Measurements from ENCODE around the gene CHMP4A. TPM values are rescaled to one million over a fixed set of nuclear protein-coding genes. Genes with fewer than 3 reads are reported as not detected.

CHMP4A gene
- total RNA-seq, 1 experiment from 2014 or later, result 31.2 TPM

- Histone ChIP-seq H3K4me1 (replicated peaks; ENCODE audit: insufficient read depth) (no peaks in the 10 kb centered on the region), H3K9me2 (ENCODE audit: insufficient read depth) (no peaks in the 10 kb centered on the region), H3K4me3 (no peak overlapping the region), H3K9me3 (ENCODE audit: insufficient read depth, low read depth) (no peaks in the 10 kb centered on the region), H3K36me3 (ENCODE audit: low read depth) (no peaks in the 10 kb centered on the region), H4K20me1 (ENCODE audit: insufficient read depth) (no peaks in the 10 kb centered on the region; the same call in 1 of the 2 replicates), H3F3A (ENCODE audit: insufficient read depth, low read depth) (no peaks in the 10 kb centered on the region; the same call in 1 of the 2 replicates), H2AFZ (no peak overlapping the region), H3K4me2 (no peak overlapping the region), H3K27me3 (ENCODE audit: insufficient read depth, low read depth) (no peaks in the 10 kb centered on the region), H3K27ac (no peak overlapping the region), H3K79me2 (ENCODE audit: low read depth) (no peaks in the 10 kb centered on the region)
- POLR2A ChIA-PET (ENCODE audit: unreplicated experiment), result no interaction called here
- DNase-seq, result no peak
- CTCF ChIA-PET, result no interaction called here
- BruUV-seq (replicated peaks), result no TSS peak
- no peak for TF ChIP-seq CTCF (conservative IDR thresholded peaks at IDR 0.05)
- TF ChIP-seq EZH2 (IDR thresholded peaks at IDR 0.05; ENCODE audit: low read depth), result no peak
- intact Hi-C loops (cut with micrococcal nuclease; ENCODE audit: unreplicated experiment), result no loop called here
These were observed 35.4 kb downstream of the CHMP4A start for GRCh38 chr14:24177891-24178290.

DNA sequence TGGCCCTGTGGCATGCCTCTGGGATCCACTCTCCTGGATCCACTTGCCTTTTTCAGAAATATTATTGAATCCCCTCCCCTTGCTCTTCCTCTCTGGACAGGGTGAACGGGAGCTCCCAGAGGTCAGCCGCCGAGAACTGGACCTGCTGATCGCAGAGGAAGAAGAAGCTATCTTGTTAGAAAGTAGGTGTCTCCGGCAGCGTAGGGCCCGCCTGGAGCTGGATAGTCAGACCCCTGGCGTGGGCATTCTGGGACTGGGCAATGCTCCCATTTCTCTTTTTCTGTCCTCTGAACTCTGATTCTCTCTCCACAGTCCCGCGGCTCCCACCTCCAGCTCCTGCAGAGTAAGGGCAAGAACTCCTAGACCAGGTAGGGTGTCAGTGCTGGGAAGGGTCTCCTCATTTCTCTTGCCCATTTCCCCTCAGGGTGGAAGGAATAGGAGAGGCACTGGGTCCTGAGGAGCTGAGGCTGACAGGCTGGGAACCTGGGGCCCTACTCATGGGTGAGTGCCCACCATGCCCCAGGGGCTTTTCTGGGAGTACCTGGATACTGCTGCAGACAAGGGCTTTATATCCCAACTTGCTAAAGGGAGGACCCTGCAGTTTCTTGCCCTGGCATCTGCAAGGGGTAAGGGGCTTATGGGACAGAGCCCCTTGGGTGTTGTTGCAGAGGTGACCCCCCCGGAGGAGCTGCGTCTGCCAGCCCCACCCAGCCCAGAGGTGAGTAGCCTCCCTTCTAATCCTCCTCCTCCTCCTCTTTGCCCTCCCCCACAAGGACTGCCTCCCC is 36.1 kb downstream of the CHMP4A start:
- ChIA-PET CTCF (no interaction called here), POLR2A (ENCODE audit: unreplicated experiment) (no interaction called here)
- H4K20me1 ChIP-seq (ENCODE audit: insufficient read depth), result no peaks in the 10 kb centered on the region; the same call in 1 of the 2 replicates
- H3K9me3 ChIP-seq (ENCODE audit: insufficient read depth, low read depth), result no peaks in the 10 kb centered on the region
- H3K9me2 ChIP-seq (ENCODE audit: insufficient read depth), result no peaks in the 10 kb centered on the region
- no peak overlapping the region for H3K4me2 ChIP-seq
- H3K4me1 ChIP-seq (replicated peaks; ENCODE audit: insufficient read depth), result no peaks in the 10 kb centered on the region
- H3K27ac ChIP-seq, result no peak overlapping the region
- H3F3A ChIP-seq (ENCODE audit: insufficient read depth, low read depth), result no peaks in the 10 kb centered on the region; the same call in 1 of the 2 replicates
- H3K27me3 ChIP-seq (ENCODE audit: insufficient read depth, low read depth), result no peaks in the 10 kb centered on the region
- no peak overlapping the region for H2AFZ ChIP-seq
- H3K4me3 ChIP-seq, result no peak overlapping the region
- no TSS peak for BruUV-seq (replicated peaks)
- no peaks in the 10 kb centered on the region for H3K36me3 ChIP-seq (ENCODE audit: low read depth)
- intact Hi-C loops (cut with micrococcal nuclease; ENCODE audit: unreplicated experiment), result no loop called here
- TF ChIP-seq CTCF (conservative IDR thresholded peaks at IDR 0.05) (no peak), EZH2 (IDR thresholded peaks at IDR 0.05; ENCODE audit: low read depth) (no peak)
- no peak for DNase-seq
- H3K79me2 ChIP-seq (ENCODE audit: low read depth), result no peaks in the 10 kb centered on the region

GRCh38 chr14:24176599-24176998 is 36.7 kb downstream of the CHMP4A start:
- Histone ChIP-seq H3K9me2 (ENCODE audit: insufficient read depth) (no peaks in the 10 kb centered on the region), H3K27ac (no peak overlapping the region), H4K20me1 (ENCODE audit: insufficient read depth) (no peaks in the 10 kb centered on the region; the same call in 1 of the 2 replicates), H3K4me1 (replicated peaks; ENCODE audit: insufficient read depth) (no peaks in the 10 kb centered on the region), H2AFZ (no peak overlapping the region), H3F3A (ENCODE audit: insufficient read depth, low read depth) (no peaks in the 10 kb centered on the region; the same call in 1 of the 2 replicates), H3K36me3 (ENCODE audit: low read depth) (no peaks in the 10 kb centered on the region), H3K79me2 (ENCODE audit: low read depth) (no peaks in the 10 kb centered on the region), H3K9me3 (ENCODE audit: insufficient read depth, low read depth) (no peaks in the 10 kb centered on the region), H3K4me3 (no peak overlapping the region), H3K4me2 (no peak overlapping the region), H3K27me3 (ENCODE audit: insufficient read depth, low read depth) (no peaks in the 10 kb centered on the region)
- ChIA-PET CTCF (no interaction called here), POLR2A (ENCODE audit: unreplicated experiment) (no interaction called here)
- TF ChIP-seq CTCF (conservative IDR thresholded peaks at IDR 0.05), result no peak
- TF ChIP-seq EZH2 (IDR thresholded peaks at IDR 0.05; ENCODE audit: low read depth), result no peak
- no TSS peak for BruUV-seq (replicated peaks)
- DNase-seq, result no peak
- intact Hi-C loops (cut with micrococcal nuclease; ENCODE audit: unreplicated experiment), result no loop called here
